HG03521 (cell line): ENCODE measurements around the gene TERB2.
"Not testable (repeated sequence)": the region's sequence is repeated elsewhere in the genome, so short reads cannot be mapped to it uniquely, and the experiment has no call there.

Experiments
- ATAC-seq: cut with Tn5 transposase; IDR thresholded peaks from one replicate; pipeline ENCODE4 v1.9.1; 2021; ENCODE audit warnings: mild to moderate bottlenecking, moderate library complexity; ENCODE audit not compliant: unreplicated experiment

Gene TERB2, protein sequence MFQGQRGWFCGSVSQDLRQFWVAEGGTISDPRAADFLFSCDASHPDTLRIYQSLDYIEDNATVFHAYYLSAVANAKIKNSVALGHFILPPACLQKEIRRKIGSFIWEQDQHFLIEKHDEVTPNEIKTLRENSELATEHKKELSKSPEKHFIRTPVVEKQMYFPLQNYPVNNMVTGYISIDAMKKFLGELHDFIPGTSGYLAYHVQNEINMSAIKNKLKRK

DNA sequence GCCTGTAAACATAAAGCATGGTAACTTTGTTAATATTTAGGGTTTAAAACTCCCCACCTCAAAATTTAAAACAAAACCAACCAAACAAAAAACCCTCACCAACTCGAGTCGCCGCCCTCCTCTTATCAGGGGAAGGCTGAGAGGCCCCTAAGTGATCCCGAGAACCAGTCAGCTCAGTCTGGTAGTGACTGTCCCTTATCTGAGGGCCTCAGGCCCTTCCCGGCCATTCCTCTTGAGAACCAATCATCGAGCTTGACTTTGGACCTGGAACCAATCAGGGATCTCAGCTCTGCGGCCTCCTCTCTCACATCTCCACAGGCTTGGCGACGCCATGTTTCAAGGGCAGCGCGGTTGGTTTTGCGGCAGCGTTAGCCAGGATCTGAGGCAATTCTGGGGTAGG lies at the start of gene TERB2:
TERB2 (plus strand) TSS at position 300 of the 400 bp plus-strand sequence; CDS start at position 332, 32 bp downstream.
- no peak for ATAC-seq

DNA sequence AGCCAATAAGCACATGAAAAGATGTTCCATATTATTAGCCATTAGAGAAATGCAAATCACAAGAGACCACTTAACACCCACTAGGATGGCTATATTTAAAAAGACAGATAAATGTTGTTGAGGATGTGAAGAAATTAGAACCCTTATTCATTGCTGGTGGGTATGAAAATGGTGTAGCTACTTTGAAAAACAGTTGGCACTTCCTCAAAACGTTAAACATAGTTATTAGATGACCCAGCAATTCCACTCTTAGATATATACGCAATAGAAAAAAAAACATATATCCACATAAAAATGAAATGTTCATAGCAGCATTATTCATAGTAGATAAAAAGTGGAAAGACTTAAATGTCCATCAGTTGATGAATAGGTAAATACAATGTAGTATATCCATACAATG lies 47.1 kb upstream of the TERB2 start:
- no peak for ATAC-seq

- ATAC-seq, result no peak
Measured at GRCh38 chr15:44910981-44911625, 45.4 kb upstream of the TERB2 start.

DNA sequence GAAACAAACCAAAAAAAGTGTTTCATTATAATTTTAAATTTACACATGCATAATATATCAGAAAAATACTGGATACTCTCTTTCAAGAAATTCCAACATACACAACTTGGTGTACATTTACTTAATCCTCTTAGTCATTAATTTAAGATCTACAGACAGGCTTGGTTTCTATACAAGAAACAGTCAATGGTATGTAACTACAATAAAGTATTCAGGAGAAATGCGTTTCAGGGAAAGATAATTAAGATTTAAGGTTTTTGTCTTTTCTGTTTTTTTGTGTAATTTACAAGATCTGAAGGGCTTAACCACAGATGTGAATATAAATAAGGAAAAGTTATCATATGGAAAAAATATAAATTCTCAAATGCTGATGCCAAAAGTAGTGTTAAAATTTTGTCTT lies 44.3 kb upstream of the TERB2 start:
- ATAC-seq, result not testable (repeated sequence)

DNA sequence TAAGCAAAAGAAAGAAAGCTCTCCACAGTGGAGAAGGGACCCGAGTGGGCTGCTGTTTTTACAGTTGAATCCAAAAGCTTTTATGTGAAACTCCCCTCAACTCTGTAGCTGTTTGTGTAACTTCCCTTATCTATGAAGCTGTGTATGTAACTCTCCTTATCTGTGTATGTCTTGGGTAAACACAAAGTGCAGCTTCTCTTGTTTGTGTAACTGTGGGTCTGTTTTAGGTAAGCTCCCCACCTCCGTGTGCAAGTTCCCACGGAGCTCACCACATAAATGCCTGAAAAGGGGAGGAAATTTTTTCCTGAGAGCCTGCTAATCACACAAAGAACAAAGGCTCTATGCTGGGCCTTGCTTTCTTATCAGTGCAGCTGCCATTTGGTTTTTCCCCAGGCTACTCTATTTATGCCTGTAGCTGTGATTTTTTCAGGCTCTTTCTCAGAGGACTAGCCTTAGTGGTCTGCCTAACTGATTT lies 43.5 kb upstream of the TERB2 start:
- not testable (repeated sequence) for ATAC-seq

- no peak for ATAC-seq
Measured at GRCh38 chr15:44918136-44918535, 38.4 kb upstream of the TERB2 start.

- ATAC-seq, result not testable (repeated sequence)
Measured at GRCh38 chr15:44928658-44929057, 27.8 kb upstream of the TERB2 start.

DNA sequence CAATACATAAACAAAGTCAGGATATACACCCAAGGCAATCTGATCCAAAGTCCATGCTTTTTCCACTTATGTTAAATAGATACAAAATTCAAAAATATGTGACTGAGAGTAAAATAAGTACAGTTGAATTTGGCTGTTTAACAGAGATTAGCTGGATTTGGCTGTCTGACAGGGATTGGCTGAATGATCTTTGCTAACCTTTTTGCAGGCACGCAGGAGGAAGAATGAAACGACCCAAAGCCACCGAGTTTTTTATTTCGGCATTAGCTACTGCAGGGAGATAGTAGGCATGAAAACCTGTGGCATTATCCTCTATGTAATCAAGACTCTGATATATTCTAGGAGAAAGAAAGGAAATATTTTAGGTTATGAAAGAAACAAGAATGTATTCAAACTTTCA lies 26.2 kb upstream of the TERB2 start:
- not testable (repeated sequence) for ATAC-seq

- ATAC-seq, result not testable (repeated sequence)
Measured at GRCh38 chr15:44958302-44958701, 1.8 kb downstream of the TERB2 start.

DNA sequence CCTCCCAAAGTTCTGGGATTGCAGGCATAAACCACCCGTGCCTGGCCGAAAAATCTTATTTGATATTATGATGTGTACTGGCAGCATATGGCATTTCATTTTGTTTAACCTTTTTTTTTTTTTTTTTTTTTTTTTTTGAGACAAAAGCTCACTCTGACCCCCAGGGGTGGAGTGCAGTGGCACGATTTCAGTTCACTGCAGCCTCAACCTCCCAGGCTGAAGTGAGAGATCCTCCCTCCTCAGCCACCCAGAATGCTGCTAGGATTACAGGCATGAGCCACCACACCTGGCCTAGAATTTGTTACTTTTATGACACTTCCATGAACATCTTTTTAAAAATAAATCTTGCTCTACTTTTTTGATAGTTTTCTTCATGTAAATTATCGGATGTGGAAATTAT lies 12.0 kb downstream of the TERB2 start:
- ATAC-seq, result no peak

DNA sequence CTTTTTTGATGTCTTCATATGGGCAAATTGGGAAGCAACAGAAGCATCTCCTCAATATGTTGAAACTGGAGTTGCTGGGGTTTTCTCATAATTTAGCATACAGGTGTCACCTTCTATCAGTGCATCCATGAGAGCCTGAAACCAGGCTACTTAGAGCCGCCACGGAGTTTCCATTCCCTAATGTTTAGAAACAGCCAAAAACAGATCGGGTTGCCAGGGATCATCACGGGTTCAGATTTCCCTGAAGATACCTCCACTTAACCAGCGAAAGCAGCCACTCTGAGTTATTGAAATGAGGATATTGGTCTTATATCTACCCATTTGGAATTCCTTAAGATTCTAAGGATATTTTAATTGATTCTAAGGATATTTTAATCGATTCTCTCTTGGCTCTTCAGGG lies 14.5 kb downstream of the TERB2 start:
- no peak for ATAC-seq

- not testable (repeated sequence) for ATAC-seq
Measured at GRCh38 chr15:44976183-44976582, 19.7 kb downstream of the TERB2 start.

DNA sequence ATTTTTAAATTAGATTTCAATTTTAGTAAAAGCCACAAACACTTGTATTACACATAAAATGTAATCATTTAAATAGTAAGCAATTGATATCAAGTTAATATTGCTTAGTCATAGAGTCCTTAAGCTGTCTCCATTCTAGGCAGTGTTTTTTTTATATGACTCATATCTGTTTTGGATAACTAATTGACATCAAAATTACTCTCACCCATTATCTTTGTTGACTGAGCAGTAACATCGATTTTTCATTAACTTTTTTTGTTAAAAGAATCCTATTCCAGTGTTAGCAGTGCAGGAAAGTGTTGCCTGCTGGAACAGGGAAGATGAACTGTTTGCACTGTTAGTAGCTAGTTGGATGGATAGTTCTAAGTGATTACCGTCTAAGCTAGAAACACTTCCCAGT lies 21.3 kb downstream of the TERB2 start:
- not testable (repeated sequence) for ATAC-seq

GRCh38 chr15:44979617-44980339 lies 23.3 kb downstream of the TERB2 start:
- ATAC-seq, result not testable (repeated sequence)

DNA sequence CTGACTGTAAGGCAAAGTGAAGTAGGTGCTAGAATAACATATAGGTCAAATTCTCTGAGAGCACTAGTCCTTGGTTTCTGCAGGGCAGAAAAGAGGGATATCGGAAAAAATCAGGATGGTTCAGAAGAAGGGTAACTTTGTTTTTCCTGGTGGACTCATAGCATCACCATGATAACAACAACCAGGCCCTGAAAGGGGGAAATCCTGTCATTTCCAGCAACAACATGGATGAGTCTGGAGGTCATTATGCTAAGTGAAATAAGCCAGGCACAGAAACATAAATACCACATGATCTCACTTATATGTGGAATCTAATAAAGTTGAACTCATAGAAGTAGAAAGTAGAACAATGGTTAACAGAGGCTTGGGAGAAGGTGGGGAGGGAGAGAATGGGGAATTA lies 27.7 kb downstream of the TERB2 start:
- ATAC-seq, result not testable (repeated sequence)

DNA sequence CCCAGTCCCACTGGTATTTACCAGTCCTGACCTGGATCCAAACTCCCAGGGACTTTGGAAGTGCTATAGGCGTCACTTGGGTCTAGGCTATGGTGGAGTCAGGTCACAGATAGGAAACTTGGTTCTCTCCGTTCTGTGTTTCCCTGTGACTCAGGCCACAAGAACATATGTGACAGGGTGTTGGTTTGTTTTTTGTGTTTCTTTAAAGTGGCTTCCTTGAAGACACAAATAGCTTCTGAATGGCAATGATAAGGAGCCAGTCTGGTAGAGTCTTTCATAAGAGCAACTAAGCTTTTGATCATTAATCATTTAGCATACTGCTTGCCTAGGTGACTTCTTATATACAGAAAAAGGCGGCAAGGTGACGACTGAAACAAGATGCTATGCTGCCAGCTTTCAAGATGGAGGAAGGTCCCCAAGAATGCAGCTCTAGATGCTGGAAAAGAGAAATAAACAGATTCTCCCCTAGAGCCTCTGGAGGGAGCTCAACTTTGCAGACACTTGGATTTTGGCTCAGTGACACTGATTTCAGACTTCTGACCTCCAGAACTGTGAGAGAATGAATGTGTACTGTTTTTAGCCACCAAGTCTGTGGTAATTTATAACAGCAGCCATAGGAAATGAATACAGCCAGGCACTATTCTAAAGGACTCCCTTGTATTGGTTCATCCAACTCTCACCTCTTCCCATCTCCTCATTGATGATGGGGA lies 30.0 kb downstream of the TERB2 start:
- ATAC-seq, result not testable (repeated sequence)

GRCh38 chr15:44987711-44988110 lies 31.2 kb downstream of the TERB2 start:
- ATAC-seq, result not testable (repeated sequence)

DNA sequence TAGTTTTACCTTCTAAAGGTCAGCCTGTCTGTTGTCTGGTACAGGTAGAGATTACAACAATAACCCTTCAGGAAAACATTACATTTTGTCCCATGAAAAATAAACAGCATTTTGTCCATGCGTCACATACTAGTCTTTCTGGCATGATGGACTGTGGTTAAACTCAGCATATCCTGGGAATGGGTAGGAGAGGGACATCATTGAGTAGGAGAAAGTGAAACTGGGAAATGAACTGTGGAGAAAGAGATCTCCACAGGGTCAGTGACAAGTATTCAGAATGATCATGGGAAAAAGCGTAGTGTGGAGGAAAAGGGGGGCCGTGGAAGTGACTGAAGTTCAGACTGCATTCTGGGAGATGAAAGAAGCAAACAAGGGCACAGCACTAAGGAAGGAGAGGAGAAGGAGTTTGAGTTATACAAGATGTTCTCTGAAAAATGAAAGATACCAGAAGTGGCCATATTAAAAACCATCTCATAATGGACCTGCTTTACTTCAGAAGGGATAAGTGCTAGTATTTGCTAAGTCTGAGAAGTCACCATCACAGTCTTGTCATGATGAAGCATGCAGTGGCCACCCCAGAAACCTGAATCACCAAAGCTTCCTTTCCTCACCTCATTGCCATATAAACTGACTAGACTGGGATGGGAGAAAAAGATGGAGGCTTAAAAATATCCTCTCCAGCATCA lies 31.8 kb downstream of the TERB2 start:
- ATAC-seq, result not testable (repeated sequence)

DNA sequence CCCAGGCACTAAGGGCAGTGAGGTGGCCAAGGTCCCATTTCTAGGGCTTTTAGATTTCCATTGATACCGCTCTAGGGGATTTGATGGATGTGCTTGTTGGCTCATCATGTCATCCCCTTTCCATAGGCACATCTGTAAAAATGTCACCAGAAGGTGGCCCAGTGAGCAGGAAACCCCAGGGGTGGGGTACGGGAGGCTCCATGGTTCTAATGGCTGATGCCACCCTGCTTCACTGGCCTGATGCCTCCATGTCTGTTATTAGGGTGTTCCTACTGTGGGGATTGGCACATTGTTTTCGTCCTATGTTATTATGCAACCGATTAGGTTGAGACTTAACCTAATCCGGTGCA lies 32.4 kb downstream of the TERB2 start:
- not testable (repeated sequence) for ATAC-seq

DNA sequence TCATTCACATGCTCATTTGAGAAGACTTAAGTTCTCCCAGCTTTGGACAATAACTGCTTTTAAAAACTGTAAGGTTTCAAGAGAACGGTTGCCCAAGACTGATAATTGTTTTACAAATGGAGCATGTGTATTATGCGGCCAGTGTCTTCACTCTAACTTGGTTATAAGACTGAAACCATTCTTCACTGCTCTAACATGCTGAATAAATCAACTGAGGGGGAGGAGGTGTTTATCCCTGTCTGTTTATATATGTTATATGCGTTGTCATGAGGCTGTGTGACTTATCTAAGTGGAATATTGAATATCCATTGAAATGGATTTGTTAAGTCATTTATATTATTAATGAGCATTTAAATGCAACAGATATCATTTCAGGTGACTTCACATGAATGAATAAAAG lies 41.1 kb downstream of the TERB2 start:
- not testable (repeated sequence) for ATAC-seq

DNA sequence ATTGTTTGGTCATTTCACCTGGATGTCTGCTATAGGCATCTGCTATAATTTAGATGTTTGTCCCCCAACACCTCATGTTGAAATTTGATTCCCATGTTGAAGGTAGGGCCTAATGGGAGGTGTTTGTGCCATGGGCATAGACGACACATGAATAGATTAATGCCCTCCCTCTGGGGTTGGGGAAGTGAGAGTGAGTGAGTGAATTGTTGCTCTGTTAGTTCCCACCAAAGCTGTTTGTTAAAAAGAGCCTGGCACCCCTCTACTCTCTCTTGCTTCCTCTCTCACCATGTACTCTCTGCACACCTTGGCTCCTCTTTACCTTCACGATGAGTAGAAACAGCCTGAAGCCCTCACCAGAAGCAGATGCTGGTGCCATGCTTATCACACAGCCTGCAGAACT lies 42.6 kb downstream of the TERB2 start:
- no peak for ATAC-seq
